HG02938 (cell line): ENCODE data around the gene WDR18.

ENCODE experiments used
- ATAC-seq: cut with Tn5 transposase; IDR thresholded peaks from one replicate; pipeline ENCODE4 v1.9.1; 2021; ENCODE audit warnings: mild to moderate bottlenecking, moderate library complexity; ENCODE audit not compliant: unreplicated experiment

The WDR18 gene

DNA sequence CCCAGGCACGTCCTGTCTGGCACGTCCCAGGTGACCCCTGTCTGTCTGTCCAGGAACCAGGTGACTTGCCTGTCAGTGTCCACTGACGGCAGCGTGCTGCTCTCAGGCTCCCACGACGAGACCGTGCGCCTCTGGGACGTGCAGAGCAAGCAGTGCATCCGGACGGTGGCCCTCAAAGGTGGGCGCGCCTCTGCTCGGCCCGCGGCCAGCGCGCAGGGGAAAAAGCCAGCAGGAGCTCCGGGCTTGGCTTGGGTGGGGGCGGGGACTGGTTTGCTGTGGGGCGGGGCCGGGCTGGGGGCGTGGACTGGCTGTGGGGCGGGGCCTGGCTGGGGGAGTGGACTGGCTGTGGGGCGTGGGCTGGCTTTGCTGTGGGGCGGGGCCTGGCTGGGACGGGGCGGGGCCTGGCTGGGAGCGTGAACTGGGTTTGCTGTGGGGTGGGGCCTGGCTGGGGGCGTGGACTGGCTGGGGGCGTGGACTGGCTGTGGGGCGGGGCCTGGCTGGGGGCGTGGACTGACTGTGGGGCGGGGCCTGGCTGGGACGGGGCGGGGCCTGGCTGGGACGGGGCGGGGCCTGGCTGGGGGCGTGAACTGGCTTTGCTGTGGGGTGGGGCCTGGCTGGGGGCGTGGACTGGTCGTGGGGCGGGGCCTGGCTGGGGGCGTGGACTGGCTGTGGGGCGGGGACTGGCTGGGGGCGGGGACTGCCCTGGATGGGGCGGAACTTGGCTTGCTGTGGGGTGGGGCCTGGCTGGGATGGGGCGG, 7.2 kb downstream of the WDR18 start:
- no peak for ATAC-seq

DNA sequence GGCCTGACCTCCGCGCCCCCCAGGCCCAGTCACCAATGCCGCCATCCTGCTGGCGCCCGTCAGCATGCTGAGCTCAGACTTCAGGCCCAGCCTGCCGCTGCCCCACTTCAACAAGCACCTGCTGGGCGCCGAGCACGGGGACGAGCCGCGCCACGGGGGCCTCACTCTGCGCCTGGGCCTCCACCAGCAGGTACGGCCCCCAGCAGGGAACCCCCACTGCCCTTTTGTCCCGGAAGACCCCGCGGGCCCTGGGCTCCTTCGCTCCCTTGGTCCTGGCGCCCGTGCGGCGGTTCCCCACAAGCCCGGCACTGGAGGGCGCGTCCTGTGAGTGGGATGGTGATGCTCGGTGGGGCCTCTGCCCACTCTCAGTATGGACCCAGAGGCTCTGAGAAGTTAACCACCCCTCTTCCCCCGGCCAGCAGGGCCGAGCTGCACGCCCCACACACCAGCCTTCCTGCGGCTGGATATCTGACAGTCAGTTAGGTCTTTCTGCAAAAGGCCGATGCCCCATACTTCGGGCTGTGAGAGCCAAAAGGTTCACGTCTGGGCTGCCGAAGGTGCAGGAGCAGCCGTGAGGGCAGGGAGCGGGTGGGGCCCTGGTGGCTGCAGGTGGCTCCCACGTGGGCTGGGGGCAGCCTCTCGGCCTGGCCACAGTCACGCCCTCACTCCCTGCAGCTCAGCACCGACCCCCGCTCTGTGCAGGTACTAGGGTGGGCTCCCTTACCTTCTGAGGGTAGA, 8.0 kb downstream of the WDR18 start:
- no peak for ATAC-seq

DNA sequence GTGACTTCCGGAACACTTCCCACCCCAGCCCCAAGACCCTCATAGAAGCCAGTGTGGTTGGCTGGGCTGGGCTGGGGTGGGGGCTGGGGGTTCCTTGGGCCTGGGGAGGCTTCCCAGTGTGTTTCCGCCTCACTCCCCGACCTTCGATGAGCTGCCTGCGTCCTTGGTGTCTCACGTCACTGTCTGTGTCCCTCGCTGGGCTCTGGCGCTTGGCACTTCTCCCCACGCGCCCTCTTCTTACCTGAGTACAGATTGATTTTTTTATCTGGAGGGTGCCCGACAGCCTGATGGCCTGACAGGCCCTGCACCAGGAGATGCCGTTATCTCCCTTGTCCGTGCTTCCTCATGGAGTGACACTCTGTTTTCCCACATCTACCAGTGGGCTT, 8.5 kb downstream of the WDR18 start:
- ATAC-seq: no peak

DNA sequence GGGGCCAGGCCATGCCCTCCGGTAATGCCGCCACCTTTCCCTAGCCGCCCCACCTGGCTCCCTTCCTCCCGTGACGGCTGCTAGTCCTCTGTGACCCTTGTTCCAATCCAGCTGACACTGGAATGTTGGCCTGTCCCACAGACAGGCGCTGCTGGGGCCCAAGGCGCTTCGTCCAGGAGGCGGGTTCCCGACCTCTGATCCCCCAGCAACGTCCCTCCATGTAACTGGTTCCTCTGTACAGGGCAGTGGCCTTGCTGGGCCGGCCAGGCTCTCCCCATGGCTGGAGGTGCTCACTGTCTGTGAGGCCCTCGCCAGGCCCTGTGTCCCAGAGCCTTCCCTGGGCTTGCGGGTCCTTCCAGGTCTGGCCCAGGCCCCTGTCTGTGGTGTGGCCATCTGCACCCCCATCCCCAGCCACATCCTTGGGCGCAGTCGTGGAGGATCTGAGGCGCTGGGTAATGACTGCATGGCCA, 9.3 kb downstream of the WDR18 start:
- no peak for ATAC-seq

DNA sequence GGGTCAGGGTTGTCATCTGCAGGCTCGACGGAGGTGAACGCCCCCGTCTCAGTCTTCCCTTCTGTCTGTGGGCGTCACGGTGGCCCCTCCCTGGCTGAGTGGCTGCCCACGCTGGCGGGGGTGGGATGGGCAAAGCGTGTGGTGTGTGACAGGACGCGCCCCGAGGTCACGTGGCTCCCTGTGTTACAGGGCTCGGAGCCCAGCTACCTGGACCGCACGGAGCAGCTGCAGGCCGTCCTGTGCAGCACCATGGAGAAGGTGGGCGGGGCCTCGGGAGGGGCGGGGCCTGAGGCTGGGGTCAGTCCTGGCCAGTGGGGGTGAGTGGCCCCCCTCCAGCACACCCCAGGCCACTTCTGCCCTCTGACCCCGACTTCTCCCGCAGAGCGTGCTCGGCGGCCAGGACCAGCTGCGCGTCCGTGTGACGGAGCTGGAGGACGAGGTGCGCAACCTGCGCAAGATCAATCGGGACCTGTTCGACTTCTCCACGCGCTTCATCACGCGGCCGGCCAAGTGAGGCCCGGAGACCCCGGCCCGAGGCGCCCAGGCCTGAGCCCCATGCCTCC, 9.8 kb downstream of the WDR18 start:
- ATAC-seq: no peak

DNA sequence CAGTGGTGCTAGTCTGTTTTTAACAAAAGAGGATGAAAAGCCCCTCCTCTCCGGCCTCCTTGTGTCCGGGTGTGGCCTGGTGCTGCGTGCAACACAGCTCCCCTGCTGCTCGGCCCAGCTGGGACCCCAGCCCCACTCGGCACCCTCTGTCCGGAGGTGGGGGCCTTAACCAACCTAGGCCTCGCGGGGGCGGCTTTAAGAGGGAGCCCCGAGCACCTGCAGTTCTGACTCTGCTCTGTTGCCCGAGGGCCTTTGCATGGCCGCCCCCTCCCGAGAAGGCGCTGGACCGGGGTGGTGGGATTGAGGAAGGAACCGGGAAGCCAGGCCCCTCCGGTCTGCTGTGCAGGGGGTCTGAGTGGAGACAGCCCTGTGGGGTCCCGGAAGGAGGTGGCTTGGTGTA, 10.4 kb downstream of the WDR18 start:
- no peak for ATAC-seq

DNA sequence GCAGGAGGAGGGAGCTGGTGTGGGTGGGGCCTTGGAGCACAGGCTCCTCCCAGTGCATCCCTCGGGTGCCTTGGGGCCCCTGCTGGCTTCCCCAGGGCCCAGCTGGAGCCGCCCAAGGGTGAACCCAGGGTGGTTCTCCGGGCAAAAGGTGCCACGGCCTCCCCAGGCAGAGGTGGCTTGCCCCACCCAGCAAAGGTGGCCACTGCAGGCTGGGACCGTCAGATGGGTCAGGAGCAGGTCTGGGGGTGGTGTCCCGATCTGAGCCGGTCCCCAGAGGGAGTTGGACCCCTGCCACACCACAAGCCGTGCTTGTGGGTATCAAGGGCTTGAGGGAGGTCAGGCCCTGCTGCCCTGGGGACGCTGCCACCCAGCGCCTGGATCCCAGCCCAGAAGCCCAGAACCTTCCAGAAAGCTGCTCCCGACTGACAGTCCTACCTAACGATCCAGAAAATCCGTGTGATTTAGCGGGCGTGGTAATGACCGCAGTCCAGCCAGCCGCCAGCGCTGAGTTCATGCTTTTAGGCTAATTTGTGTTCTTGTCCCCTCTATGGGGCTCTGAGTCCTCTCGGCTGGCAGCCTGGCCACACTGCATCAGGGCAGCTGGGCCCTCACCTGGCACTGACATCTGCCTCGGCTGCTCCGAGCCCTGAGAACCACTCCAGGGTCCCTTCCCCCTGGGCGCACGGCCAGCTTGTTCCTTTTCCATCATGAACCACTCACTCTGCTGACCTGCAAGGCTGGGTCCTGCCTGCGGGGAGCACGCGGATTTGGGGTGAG, 11.1 kb downstream of the WDR18 start:
- ATAC-seq: no peak

DNA sequence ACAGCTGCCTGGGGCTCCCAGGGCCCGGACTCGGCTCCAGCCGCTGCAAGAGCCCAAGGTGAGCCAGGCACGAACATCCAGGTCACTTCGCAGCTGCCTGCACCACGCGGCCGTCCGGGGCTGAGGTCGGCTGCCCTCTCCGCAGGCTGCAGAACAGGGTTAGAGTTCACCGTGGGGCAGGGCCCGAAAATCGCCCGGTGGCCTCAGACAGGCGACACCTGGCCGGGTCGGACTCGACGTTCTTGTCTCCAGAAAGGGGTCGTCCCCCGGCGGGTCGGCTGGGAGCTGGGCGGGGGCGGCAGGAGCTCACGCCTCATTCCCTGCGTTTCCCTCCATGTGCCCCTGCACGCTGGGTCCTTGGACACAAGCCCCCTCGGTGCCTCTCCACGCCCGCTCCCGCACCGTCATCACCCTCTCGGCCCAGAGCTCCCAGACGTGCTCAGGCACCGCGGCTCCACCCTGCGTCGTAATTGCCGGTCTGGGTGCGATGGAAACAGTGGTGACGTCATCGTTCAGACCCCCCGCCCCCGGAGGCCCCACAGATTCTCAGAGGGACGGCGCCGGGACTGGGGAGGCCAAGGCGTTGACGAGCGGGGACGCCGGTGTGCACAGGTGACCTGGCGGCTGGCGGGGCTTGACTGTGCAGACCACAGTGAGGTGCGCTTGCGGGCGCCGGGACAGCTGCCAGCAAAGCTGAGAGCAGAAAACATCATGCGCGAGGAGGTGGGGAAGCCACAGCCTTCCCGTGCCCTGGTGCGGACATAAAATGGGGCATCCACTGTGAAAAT, 12.1 kb downstream of the WDR18 start:
- ATAC-seq: no peak

DNA sequence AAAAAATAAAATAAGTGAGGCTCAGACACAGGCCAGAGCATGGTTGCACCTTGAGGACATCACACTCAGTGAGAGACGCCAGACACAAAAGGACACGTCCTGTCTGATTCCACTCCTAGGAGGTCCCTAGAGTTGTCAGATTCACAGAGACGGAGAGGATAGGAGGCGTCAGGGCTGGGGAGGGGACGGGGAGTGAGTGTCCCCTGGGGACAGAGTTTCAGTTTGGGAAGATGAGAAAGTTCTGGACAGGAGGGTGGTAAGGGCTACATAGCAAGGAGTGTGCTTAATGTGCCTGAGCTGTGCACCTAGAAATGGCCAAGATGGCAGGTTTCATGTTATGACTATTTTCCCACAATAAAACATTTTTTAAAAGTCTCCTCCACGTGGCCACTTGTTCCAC, 13.9 kb downstream of the WDR18 start:
- ATAC-seq: no peak

DNA sequence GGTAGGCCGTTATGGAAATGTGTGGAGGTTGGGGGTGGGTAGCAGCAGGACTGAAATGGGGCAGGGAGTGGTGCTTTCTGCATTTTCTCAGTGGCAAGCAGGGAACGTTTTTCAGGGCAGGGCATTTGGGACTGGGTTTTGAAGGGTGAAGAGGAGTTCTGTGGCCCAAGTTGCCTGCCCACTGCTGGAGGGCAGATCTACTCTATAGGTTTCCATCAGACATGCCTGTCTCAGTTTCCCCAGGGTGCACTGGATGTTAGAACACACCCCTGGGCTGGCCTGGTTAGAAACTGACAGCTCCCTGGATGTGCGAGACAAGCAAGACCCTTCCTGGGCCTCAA, 15.2 kb downstream of the WDR18 start:
- no peak for ATAC-seq

DNA sequence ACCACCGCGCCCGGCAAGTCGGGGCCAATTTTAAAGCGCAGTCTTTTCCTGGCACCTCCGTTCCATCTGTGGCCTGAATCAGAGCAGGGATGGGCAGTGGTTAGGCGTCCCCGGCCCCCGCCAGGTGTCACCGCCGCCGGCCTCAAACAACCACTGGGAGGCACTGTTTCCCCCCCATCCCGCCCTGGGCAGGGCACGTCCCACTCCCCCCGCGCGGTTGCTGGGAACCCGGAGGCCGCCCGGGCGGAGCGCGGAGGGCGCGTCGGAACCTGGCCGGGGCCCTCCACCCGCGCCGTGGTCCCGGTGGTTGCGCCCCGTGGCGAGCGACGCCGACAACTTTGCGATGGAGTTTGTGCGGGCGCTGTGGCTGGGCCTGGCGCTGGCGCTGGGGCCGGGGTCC, 15.9 kb downstream of the WDR18 start, which contains the start of gene GRIN3B:
GRIN3B (plus strand) TSS at position 325 of the 400 bp plus-strand sequence; CDS start at position 344, 19 bp downstream.
- no peak for ATAC-seq

DNA sequence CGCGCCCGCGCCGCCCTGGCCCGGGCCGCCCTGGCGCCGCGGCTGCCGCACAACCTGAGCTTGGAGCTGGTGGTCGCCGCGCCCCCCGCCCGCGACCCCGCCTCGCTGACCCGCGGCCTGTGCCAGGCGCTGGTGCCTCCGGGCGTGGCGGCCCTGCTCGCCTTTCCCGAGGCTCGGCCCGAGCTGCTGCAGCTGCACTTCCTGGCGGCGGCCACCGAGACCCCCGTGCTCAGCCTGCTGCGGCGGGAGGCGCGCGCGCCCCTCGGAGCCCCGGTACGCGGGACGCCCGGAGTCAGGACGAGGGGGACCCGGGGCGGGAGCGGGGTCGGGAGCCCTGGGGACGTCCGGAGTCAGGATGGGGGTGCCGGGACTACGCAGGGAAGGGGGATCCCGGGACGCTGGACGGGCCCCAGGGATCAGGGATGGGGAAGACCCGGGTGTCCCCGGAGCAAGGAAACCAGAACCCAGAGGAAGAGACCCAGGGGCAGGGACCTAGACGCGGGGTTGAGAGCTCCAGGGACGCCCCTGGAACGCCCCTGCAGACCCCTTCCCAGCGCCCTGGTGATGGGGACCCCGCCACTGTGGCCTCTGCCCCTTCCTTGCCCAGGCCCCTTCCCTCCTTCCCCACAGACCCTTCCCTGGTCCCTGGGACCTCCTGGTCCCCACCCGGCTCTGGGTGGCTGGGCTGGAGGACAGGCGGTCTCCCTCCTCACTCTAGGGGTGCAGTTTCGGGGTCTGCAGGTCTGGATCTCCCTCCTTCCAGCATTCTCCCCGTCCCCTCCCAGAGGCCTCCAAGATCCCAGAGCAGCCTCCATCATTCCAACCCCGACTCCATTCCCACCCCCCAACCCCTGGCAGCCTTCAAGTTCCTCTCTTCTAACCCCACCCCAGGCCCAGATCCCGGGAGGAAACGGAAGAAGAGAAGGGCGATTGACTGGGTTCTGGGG, 16.7 kb downstream of the WDR18 start:
- no peak for ATAC-seq

DNA sequence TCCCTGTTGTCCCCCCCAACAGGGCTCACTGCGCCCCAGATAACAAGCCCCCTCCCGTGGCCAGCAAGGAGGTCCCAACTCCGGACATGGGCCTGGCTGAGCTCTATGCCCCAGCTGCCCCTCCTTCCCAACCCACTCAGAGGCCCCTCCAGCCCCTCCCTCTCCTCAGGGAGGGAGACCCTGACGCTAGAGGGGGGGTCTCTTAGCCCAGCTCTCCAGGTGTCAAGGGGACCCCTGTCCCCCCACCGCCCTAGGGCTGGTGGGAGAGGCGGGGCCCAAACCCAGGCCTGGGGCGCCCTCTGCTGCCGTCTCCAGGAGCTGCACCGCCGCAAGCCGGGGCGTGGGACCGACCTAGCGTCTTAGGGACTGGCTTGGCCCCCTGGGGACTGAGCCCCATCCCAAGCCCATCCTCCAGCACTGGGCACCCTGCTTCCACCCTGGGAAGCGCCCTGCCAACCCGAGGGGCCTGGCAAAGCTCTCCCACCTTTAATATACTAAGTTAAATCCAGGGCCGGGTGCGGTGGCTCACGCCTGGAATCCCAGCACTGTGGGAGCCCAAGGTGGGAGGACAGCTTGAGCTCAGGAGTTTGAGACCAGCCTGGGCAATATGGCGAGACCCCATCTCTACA, 17.5 kb downstream of the WDR18 start:
- ATAC-seq: no peak

DNA sequence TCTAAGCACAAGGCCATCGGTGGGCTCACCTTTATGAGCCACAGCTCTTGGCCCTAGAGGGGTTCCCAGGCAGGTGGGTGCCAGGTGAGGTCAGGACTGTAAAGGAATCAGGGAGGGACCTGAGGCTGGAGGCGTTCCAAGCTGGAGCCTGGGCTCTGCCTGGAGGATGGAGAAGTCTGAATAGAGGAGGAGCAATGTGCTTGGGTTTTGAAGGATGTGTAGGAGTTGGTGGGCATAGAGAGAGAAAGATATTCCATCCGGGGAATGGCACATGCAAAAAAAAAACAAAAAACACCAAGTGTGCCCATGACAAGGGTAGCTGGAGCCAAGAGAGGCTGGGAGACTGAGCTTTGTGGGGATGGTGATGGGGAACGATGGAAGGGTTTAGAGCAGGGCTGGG, 18.5 kb downstream of the WDR18 start:
- no peak for ATAC-seq

DNA sequence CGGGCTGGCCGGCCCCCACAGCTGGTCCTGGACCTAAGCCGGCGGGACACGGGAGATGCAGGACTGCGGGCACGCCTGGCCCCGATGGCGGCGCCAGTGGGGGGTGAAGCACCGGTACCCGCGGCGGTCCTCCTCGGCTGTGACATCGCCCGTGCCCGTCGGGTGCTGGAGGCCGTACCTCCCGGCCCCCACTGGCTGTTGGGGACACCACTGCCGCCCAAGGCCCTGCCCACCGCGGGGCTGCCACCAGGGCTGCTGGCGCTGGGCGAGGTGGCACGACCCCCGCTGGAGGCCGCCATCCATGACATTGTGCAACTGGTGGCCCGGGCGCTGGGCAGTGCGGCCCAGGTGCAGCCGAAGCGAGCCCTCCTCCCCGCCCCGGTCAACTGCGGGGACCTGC, 19.1 kb downstream of the WDR18 start:
- no peak for ATAC-seq

DNA sequence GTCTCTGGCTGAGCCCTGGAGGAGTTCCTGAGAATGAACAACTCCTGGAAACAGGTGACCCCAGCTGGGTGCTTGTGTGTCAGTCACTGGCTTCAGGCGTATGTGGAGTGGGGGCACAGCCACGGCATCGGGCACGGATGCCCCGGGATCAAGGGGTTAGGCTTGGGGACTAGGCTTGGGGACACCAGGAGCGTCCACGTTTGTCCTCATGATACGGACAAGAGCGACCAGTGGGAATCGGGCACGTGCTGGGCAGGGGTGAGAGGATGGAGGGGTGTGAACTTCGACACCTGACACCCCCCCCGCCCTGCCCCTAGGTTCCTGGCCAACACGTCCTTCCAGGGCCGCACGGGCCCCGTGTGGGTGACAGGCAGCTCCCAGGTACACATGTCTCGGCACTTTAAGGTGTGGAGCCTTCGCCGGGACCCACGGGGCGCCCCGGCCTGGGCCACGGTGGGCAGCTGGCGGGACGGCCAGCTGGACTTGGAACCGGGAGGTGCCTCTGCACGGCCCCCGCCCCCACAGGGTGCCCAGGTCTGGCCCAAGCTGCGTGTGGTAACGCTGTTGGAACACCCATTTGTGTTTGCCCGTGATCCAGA, 20.2 kb downstream of the WDR18 start:
- ATAC-seq: no peak

DNA sequence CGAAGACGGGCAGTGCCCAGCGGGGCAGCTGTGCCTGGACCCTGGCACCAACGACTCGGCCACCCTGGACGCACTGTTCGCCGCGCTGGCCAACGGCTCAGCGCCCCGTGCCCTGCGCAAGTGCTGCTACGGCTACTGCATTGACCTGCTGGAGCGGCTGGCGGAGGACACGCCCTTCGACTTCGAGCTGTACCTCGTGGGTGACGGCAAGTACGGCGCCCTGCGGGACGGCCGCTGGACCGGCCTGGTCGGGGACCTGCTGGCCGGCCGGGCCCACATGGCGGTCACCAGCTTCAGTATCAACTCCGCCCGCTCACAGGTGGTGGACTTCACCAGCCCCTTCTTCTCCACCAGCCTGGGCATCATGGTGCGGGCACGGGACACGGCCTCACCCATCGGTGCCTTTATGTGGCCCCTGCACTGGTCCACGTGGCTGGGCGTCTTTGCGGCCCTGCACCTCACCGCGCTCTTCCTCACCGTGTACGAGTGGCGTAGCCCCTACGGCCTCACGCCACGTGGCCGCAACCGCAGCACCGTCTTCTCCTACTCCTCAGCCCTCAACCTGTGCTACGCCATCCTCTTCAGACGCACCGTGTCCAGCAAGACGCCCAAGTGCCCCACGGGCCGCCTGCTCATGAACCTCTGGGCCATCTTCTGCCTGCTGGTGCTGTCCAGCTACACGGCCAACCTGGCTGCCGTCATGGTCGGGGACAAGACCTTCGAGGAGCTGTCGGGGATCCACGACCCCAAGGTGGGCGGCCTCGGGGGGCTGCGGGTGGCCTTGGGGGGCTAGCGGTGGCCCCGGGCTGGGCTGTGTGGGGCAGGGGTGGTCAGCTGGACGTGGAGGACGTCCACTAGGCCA, 20.9 kb downstream of the WDR18 start:
- ATAC-seq: no peak
